Mesenchymal stem cell (in vitro differentiated cells and primary cell): ENCODE results near the gene SRF.

Experiments
- DNase-seq: peaks from one replicate; pipeline ENCODE4 v3.0.0-alpha.2; 2013
- H2AFZ ChIP-seq: one replicate; pipeline ENCODE4 v1.6.1; 2013; ENCODE audit warnings: low read depth, mild to moderate bottlenecking, control low read depth, inconsistent platforms, low read length, moderate library complexity
- H2AK5ac ChIP-seq: 2 replicates; pipeline ENCODE4 v1.6.1; 2013; ENCODE audit warnings: low read length, moderate library complexity, mild to moderate bottlenecking, inconsistent platforms; ENCODE audit not compliant: severe bottlenecking
- H2BK120ac ChIP-seq: one replicate; pipeline ENCODE4 v1.6.1; 2013; ENCODE audit warnings: low read depth, mild to moderate bottlenecking, inconsistent platforms, low read length, moderate library complexity
- H2BK12ac ChIP-seq, 2 experiments: one replicate each; pipeline ENCODE4 v1.6.1; 2013; ENCODE audit warnings: inconsistent platforms in 2 of 2, low read length in 2 of 2, mild to moderate bottlenecking in 2 of 2, moderate library complexity in 2 of 2, control low read depth in 1 of 2
- H2BK15ac ChIP-seq: one replicate; pipeline ENCODE4 v1.6.1; 2013; ENCODE audit warnings: mild to moderate bottlenecking, low read depth, inconsistent platforms; ENCODE audit not compliant: poor library complexity, severe bottlenecking
- H2BK5ac ChIP-seq: 2 replicates; pipeline ENCODE4 v1.6.1; 2013; ENCODE audit warnings: low read depth, mild to moderate bottlenecking, low read length, control low read depth, inconsistent platforms; ENCODE audit not compliant: poor library complexity, severe bottlenecking
- H3K14ac ChIP-seq, 2 experiments: one replicate each; pipeline ENCODE4 v1.6.1; 2013; ENCODE audit warnings: inconsistent platforms in 2 of 2, low read length in 2 of 2, control low read depth in 1 of 2, mild to moderate bottlenecking in 1 of 2, moderate library complexity in 1 of 2
- H3K18ac ChIP-seq, 2 experiments: one replicate each; pipeline ENCODE4 v1.6.1; 2013; ENCODE audit warnings: inconsistent platforms in 2 of 2, low read length in 2 of 2, control low read depth in 1 of 2, low read depth in 1 of 2, mild to moderate bottlenecking in 1 of 2
- H3K23ac ChIP-seq, 2 experiments: one replicate each; pipeline ENCODE4 v1.6.1; 2013; ENCODE audit warnings: inconsistent platforms in 2 of 2, low read length in 2 of 2, mild to moderate bottlenecking in 2 of 2, moderate library complexity in 2 of 2, control low read depth in 1 of 2
- H3K27ac ChIP-seq: 2 replicates; pipeline ENCODE4 v1.5.1; 2013; ENCODE audit warnings: mild to moderate bottlenecking, moderate library complexity, low read length, control low read depth, inconsistent platforms; ENCODE audit not compliant: poor library complexity, severe bottlenecking
- H3K27me3 ChIP-seq, 2 experiments: 2 replicates each; pipeline versions ENCODE4 v1.6.1 to v1.7.0; 2013; ENCODE audit warnings: low read length in 2 of 2, mild to moderate bottlenecking in 2 of 2, moderate library complexity in 2 of 2, control low read depth in 1 of 2, inconsistent platforms in 1 of 2; ENCODE audit not compliant: control insufficient read depth in 1 of 2, insufficient read depth in 1 of 2
- H3K36me3 ChIP-seq, 2 experiments: 2 replicates each; pipeline versions ENCODE4 v1.6.1 to v1.7.0; 2013; ENCODE audit warnings: low read length in 2 of 2, control low read depth in 1 of 2, inconsistent platforms in 1 of 2, low read depth in 1 of 2, mild to moderate bottlenecking in 1 of 2; ENCODE audit not compliant: insufficient read depth in 2 of 2, control insufficient read depth in 1 of 2
- H3K4ac ChIP-seq, 2 experiments: one replicate each; pipeline ENCODE4 v1.6.1; 2013; ENCODE audit warnings: inconsistent platforms in 2 of 2, low read length in 2 of 2, mild to moderate bottlenecking in 2 of 2, moderate library complexity in 2 of 2, control low read depth in 1 of 2, low read depth in 1 of 2
- H3K4me1 ChIP-seq: 2 replicates; pipeline ENCODE4 v1.6.1; 2013; ENCODE audit warnings: low read depth, low read length, control low read depth; ENCODE audit not compliant: control insufficient read depth, insufficient read depth
- H3K4me2 ChIP-seq: 2 replicates; pipeline ENCODE4 v1.6.1; 2013; ENCODE audit warnings: low read length, mild to moderate bottlenecking, inconsistent platforms; ENCODE audit not compliant: poor library complexity, severe bottlenecking
- H3K4me3 ChIP-seq, 2 experiments: 2 replicates each; pipeline versions ENCODE4 v1.5.1 to v1.7.0; 2013; ENCODE audit warnings: low read length in 2 of 2, mild to moderate bottlenecking in 2 of 2, control low read depth in 1 of 2, low read depth in 1 of 2; ENCODE audit not compliant: insufficient read depth in 1 of 2
- H3K79me1 ChIP-seq: replicated peaks from 2 replicates; pipeline ENCODE4 v1.6.1; 2013; ENCODE audit warnings: mild to moderate bottlenecking, control low read depth, low read length, inconsistent platforms; ENCODE audit not compliant: poor library complexity, severe bottlenecking
- H3K9ac ChIP-seq: 2 replicates; pipeline ENCODE4 v1.7.0; 2013; ENCODE audit warnings: mild to moderate bottlenecking, low read length, moderate library complexity
- H3K9me3 ChIP-seq: 2 replicates; pipeline ENCODE4 v1.7.0; 2013; ENCODE audit warnings: mild to moderate bottlenecking, low read length; ENCODE audit not compliant: control insufficient read depth
- H4K8ac ChIP-seq: one replicate; pipeline ENCODE4 v1.6.1; 2013; ENCODE audit warnings: inconsistent platforms, mild to moderate bottlenecking, low read length, moderate library complexity
- H4K91ac ChIP-seq: one replicate; pipeline ENCODE4 v1.6.1; 2013; ENCODE audit warnings: mild to moderate bottlenecking, low read length, inconsistent platforms
- WGBS: methylation state at CpG from one replicate; pipeline ENCODE4 v1.1.7; 2013; ENCODE audit warnings: mixed read lengths; 5-methylcytosine and 5-hydroxymethylcytosine counted together

SRF gene

GRCh38 chr6:43124481-43124880 is 46.6 kb upstream of the SRF start:
- Histone ChIP-seq H2BK5ac (no peak overlapping the region), H3K18ac (peak overlapping the region in 1 of 2 experiments; percentile 81), H2AFZ (no peak overlapping the region), H2AK5ac (peak overlapping the region; percentile 92), H3K4ac (peak overlapping the region; percentile 10 to 71), H3K9me3 (no peaks in the 10 kb centered on the region), H3K4me1 (peaks cover 77% of the 10 kb centered on the region), H2BK120ac (no peak overlapping the region), H3K14ac (peak overlapping the region in 1 of 2 experiments; percentile 73), H2BK15ac (no peak overlapping the region), H3K27me3 (no peaks in the 10 kb centered on the region), H3K4me2 (no peak overlapping the region), H4K91ac (peak overlapping the region; percentile 22), H3K4me3 (no peak overlapping the region), H3K27ac (peak overlapping the region; percentile 82), H2BK12ac (peak overlapping the region in 1 of 2 experiments; percentile 75), H4K8ac (no peak overlapping the region), H3K79me1 (peaks cover 8% of the 10 kb centered on the region), H3K23ac (no peak overlapping the region), H3K36me3 (peaks cover 0 to 7% of the 10 kb centered on the region in 2 experiments), H3K9ac (no peak overlapping the region)
- no peak for DNase-seq
- 98% methylated on average over 6 of the region's 6 CpGs for WGBS

GRCh38 chr6:43125119-43125518 is 46.0 kb upstream of the SRF start:
- no peak overlapping the region for H2AFZ ChIP-seq
- H3K4me2 ChIP-seq, result no peak overlapping the region
- H4K8ac ChIP-seq, result peak overlapping the region; percentile 10
- no peak overlapping the region for H2BK120ac ChIP-seq
- H2BK5ac ChIP-seq, result peak overlapping the region; percentile 33
- peak overlapping the region in 1 of 2 experiments; percentile 59 for H2BK12ac ChIP-seq
- no peak overlapping the region for H3K9ac ChIP-seq
- H3K23ac ChIP-seq, result no peak overlapping the region
- peak overlapping the region; percentile 90 for H2AK5ac ChIP-seq
- no peak overlapping the region for H2BK15ac ChIP-seq
- H3K9me3 ChIP-seq, result no peaks in the 10 kb centered on the region
- WGBS, result 29% methylated on average over 5 of the region's 6 CpGs
- H3K36me3 ChIP-seq, result peaks cover 0 to 12% of the 10 kb centered on the region in 2 experiments
- no peak overlapping the region for H3K4me3 ChIP-seq
- DNase-seq, result peak; percentile 96
- H3K79me1 ChIP-seq, result peaks cover 11% of the 10 kb centered on the region
- H3K18ac ChIP-seq, result peak overlapping the region in 1 of 2 experiments; percentile 54
- peak overlapping the region; percentile 29 for H4K91ac ChIP-seq
- H3K14ac ChIP-seq, result no peak overlapping the region
- H3K4me1 ChIP-seq, result peaks cover 78% of the 10 kb centered on the region
- peak overlapping the region in 1 of 2 experiments; percentile 2 for H3K4ac ChIP-seq
- H3K27ac ChIP-seq, result peak overlapping the region; percentile 82
- H3K27me3 ChIP-seq, result no peaks in the 10 kb centered on the region

GRCh38 chr6:43125555-43125954 is 45.5 kb upstream of the SRF start:
- no peak overlapping the region for H2AFZ ChIP-seq
- DNase-seq, result peak; percentile 67
- no peak overlapping the region for H3K4me2 ChIP-seq

GRCh38 chr6:43127180-43127579 is 43.9 kb upstream of the SRF start:
- Histone ChIP-seq H2BK15ac (no peak overlapping the region), H3K27ac (peak overlapping the region; percentile 46), H3K9ac (no peak overlapping the region), H3K9me3 (no peaks in the 10 kb centered on the region), H2AFZ (no peak overlapping the region), H3K18ac (peak overlapping the region in 1 of 2 experiments; percentile 54), H2AK5ac (peak overlapping the region; percentile 76), H3K4ac (peak overlapping the region in 1 of 2 experiments; percentile 13), H3K23ac (no peak overlapping the region), H3K4me2 (no peak overlapping the region), H4K91ac (no peak overlapping the region), H3K36me3 (peaks cover 2 to 33% of the 10 kb centered on the region in 2 experiments), H4K8ac (no peak overlapping the region), H3K4me1 (peaks cover 65% of the 10 kb centered on the region), H2BK12ac (peak overlapping the region in 1 of 2 experiments; percentile 18), H2BK5ac (no peak overlapping the region), H3K4me3 (no peak overlapping the region), H2BK120ac (no peak overlapping the region), H3K14ac (no peak overlapping the region), H3K27me3 (no peaks in the 10 kb centered on the region), H3K79me1 (peaks cover 25% of the 10 kb centered on the region)
- WGBS, result 95% methylated on average over 12 of the region's 12 CpGs
- no peak for DNase-seq

More at GRCh38 chr6:43125555-43125954, 45.5 kb upstream of the SRF start:
- no peak overlapping the region for H3K4me3 ChIP-seq
- no peak overlapping the region for H3K23ac ChIP-seq
- H2BK120ac ChIP-seq, result no peak overlapping the region
- peak overlapping the region; percentile 12 for H2BK15ac ChIP-seq
- H4K8ac ChIP-seq, result peak overlapping the region; percentile 10
- peaks cover 77% of the 10 kb centered on the region for H3K4me1 ChIP-seq
- H2BK12ac ChIP-seq, result peak overlapping the region in 1 of 2 experiments; percentile 59
- H3K18ac ChIP-seq, result peak overlapping the region; percentile 48 to 54
- peak overlapping the region in 1 of 2 experiments; percentile 58 for H3K14ac ChIP-seq
- H3K27me3 ChIP-seq, result no peaks in the 10 kb centered on the region
- H2AK5ac ChIP-seq, result peak overlapping the region; percentile 90
- peak overlapping the region; percentile 2 to 13 for H3K4ac ChIP-seq
- 74% methylated on average over 1 of the region's 1 CpG for WGBS
- H3K79me1 ChIP-seq, result peaks cover 15% of the 10 kb centered on the region
- H3K9ac ChIP-seq, result no peak overlapping the region
- H3K9me3 ChIP-seq, result no peaks in the 10 kb centered on the region
- peaks cover 0 to 17% of the 10 kb centered on the region in 2 experiments for H3K36me3 ChIP-seq
- peak overlapping the region; percentile 82 for H3K27ac ChIP-seq
- H4K91ac ChIP-seq, result peak overlapping the region; percentile 29
- H2BK5ac ChIP-seq, result peak overlapping the region; percentile 33
